Erythroblast (primary cell): Measurements from ENCODE around the gene DDX53.

Source experiments
- GATA1 ChIP-seq: IDR thresholded peaks from 2 replicates; pipeline ENCODE4 v1.6.1; 2011; ENCODE audit warnings: low read depth, mild to moderate bottlenecking, control low read depth, low read length, moderate library complexity
- POLR2A ChIP-seq: IDR thresholded peaks from 2 replicates; pipeline ENCODE4 v1.6.1; 2011; ENCODE audit warnings: mild to moderate bottlenecking, low read length

GRCh38 chrX:23046443-23046842 lies 46.7 kb downstream of the DDX53 start:
- no peak for TF ChIP-seq POLR2A
- no peak for TF ChIP-seq GATA1
